Neural progenitor cell (in vitro differentiated cells): ENCODE measurements around the gene TBRG4. TPM values are rescaled to one million over a fixed set of nuclear protein-coding genes. Genes with fewer than 3 reads are reported as not detected.

Experiments
- DNase-seq: peaks from one replicate; pipeline ENCODE4 v3.0.0-alpha.2; 2016; ENCODE audit warnings: low spot score
- H2AFZ ChIP-seq: fragments of 200-600 bp; sonication (generic); replicated peaks from 2 replicates; pipeline ENCODE4 v1.6.1; 2016; ENCODE audit warnings: antibody characterized with exemption
- H3F3A ChIP-seq: fragments of 200-600 bp; sonication (generic); 2 replicates; pipeline ENCODE4 v1.6.1; 2016; ENCODE audit warnings: antibody characterized with exemption, low read depth
- H3K27ac ChIP-seq: fragments of 200-600 bp; sonication (generic); 2 replicates; pipeline ENCODE4 v1.5.1; 2016; ENCODE audit warnings: mild to moderate bottlenecking
- H3K27me3 ChIP-seq: fragments of 200-600 bp; sonication (generic); 2 replicates; pipeline ENCODE4 v1.6.1; 2016; ENCODE audit warnings: mild to moderate bottlenecking, moderate library complexity
- H3K36me3 ChIP-seq: fragments of 200-600 bp; sonication (generic); 2 replicates; pipeline ENCODE4 v1.5.1; 2016
- H3K4me1 ChIP-seq: fragments of 200-600 bp; sonication (generic); 2 replicates; pipeline ENCODE4 v1.6.1; 2016; ENCODE audit warnings: mixed run types
- H3K4me2 ChIP-seq: fragments of 200-600 bp; sonication (generic); 2 replicates; pipeline ENCODE4 v1.6.1; 2016
- H3K4me3 ChIP-seq: fragments of 200-600 bp; sonication (generic); 2 replicates; pipeline ENCODE4 v1.5.1; 2016
- H3K79me2 ChIP-seq: fragments of 200-600 bp; sonication (generic); 2 replicates; pipeline ENCODE4 v1.6.1; 2016; ENCODE audit warnings: low read depth
- H3K9ac ChIP-seq: fragments of 200-600 bp; sonication (generic); 2 replicates; pipeline ENCODE4 v1.6.1; 2016
- H3K9me3 ChIP-seq: fragments of 200-600 bp; sonication (generic); 2 replicates; pipeline ENCODE4 v1.5.1; 2016; ENCODE audit warnings: low read depth
- H4K20me1 ChIP-seq: fragments of 200-600 bp; sonication (generic); 2 replicates; pipeline ENCODE4 v1.6.1; 2016; ENCODE audit warnings: low read depth
- H3K27ac Mint-ChIP-seq: 3 replicates; pipeline ENCODE4 v1.8.0; 2021; ENCODE audit warnings: mixed read lengths
- H3K27me3 Mint-ChIP-seq: 2 replicates; pipeline ENCODE4 v1.8.0; 2022; ENCODE audit warnings: low read depth, mild to moderate bottlenecking, inconsistent platforms, moderate library complexity, mixed read lengths; ENCODE audit not compliant: insufficient read depth
- H3K36me3 Mint-ChIP-seq: 3 replicates; pipeline ENCODE4 v1.8.0; 2021; ENCODE audit warnings: mixed read lengths
- H3K4me1 Mint-ChIP-seq: 3 replicates; pipeline ENCODE4 v1.8.0; 2021; ENCODE audit warnings: mixed read lengths
- H3K4me3 Mint-ChIP-seq: 3 replicates; pipeline ENCODE4 v1.8.0; 2021; ENCODE audit warnings: mild to moderate bottlenecking, moderate library complexity, mixed read lengths
- H3K9me3 Mint-ChIP-seq: 3 replicates; pipeline ENCODE4 v1.8.0; 2020; ENCODE audit warnings: mixed read lengths
- CTCF ChIP-seq: fragments of 200-600 bp; sonication (generic); IDR thresholded peaks from 2 replicates; pipeline ENCODE4 v1.5.1; 2017; ENCODE audit warnings: antibody characterized with exemption, mild to moderate bottlenecking
- EZH2 ChIP-seq: fragments of 200-600 bp; sonication (generic); IDR thresholded peaks from 2 replicates; pipeline ENCODE4 v1.6.1; 2017; ENCODE audit warnings: antibody characterized with exemption, mild to moderate bottlenecking, moderate library complexity
- EZH2phosphoT487 ChIP-seq: fragments of 200-600 bp; sonication (generic); IDR thresholded peaks from 2 replicates; pipeline ENCODE4 v1.6.1; 2017; ENCODE audit warnings: antibody characterized with exemption
- total RNA-seq: library from RNA; depleted of rRNA; stranded (reverse); fragments of >200 nt; gene quantifications from 2 replicates; pipeline ENCODE4 v1.2.3, GENCODE V29; 2015; ENCODE audit warnings: low replicate concordance

Gene TBRG4
- total RNA-seq, 1 donor from 2014 or later, result 32.2 TPM

DNA sequence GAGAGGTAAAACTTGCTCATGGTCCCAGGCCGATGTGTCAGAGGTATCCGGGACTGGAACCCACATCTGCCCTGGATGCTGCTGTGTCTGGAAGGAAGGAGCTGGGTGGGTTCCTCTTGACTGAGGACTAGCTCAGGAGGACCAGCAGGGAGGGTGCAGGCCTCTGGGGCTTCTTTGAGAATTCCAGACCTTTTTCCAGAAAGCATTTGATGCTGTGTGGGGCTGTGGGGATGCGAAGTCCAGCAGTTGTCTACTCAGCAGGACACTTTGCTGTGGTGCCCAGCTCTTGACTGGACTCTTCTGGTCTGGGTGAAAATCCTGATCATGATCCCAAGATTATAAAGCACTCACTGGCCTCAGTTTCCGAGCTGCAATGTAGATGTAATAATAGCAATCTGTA lies 47.8 kb upstream of the TBRG4 start:
- no peaks in the 10 kb centered on the region for H3K36me3 Mint-ChIP-seq
- Histone ChIP-seq H3K9ac (no peak overlapping the region), H3K4me2 (no peak overlapping the region), H3K79me2 (no peaks in the 10 kb centered on the region), H3K4me1 (no peaks in the 10 kb centered on the region), H2AFZ (no peak overlapping the region), H3K36me3 (no peaks in the 10 kb centered on the region), H3K4me3 (no peak overlapping the region), H3K9me3 (no peaks in the 10 kb centered on the region), H3F3A (no peaks in the 10 kb centered on the region), H3K27me3 (peaks cover 43% of the 10 kb centered on the region), H3K27ac (no peak overlapping the region), H4K20me1 (no peaks in the 10 kb centered on the region)
- H3K27ac Mint-ChIP-seq, result no peak overlapping the region
- peaks cover 7% of the 10 kb centered on the region for H3K4me1 Mint-ChIP-seq
- TF ChIP-seq EZH2 (no peak), CTCF (no peak), EZH2phosphoT487 (no peak)
- H3K27me3 Mint-ChIP-seq, result peaks cover 35% of the 10 kb centered on the region
- no peak overlapping the region for H3K4me3 Mint-ChIP-seq
- no peak for DNase-seq
- H3K9me3 Mint-ChIP-seq, result peaks cover 18% of the 10 kb centered on the region

DNA sequence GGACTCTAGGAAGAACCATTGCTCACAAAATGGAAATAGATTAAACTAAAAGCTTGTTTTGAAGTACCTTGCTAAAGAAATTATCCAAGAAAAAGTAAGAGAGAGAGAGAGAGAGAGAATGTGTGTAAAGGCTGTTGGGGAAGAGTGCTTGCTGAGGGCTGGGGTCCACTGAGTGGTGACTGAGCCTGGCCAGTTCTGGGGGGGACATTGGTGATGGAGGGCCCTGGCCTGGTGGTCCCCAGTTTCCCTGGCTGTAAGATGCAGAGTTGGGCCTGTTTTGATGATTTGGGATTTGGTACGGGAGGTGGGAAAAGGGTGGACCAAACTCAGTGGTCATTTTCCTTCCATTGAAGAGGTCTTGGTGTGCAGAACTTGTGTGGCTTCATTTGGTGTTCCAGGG lies 47.0 kb upstream of the TBRG4 start:
- H3K4me2 ChIP-seq, result no peak overlapping the region
- H3K4me1 Mint-ChIP-seq, result peaks cover 8% of the 10 kb centered on the region

GRCh38 chr7:45157653-45158401 lies 46.3 kb upstream of the TBRG4 start, which contains the start of gene RAMP3:
Gene RAMP3, plus strand, starts transcription at chr7:45157791. Its CDS starts 38 bp downstream, at chr7:45157829.
- Mint-ChIP-seq H3K27ac (no peak within 1 kb of the TSS), H3K9me3 (peaks cover 9% of the 10 kb centered on the region), H3K4me3 (peak within 1 kb of the TSS; percentile 65), H3K4me1 (peaks cover 10% of the 10 kb centered on the region), H3K36me3 (no peaks in the 10 kb centered on the region), H3K27me3 (peaks cover 31% of the 10 kb centered on the region)
- H3K4me3 ChIP-seq, result peak within 1 kb of the TSS; percentile 47
- H3K9me3 ChIP-seq, result no peaks in the 10 kb centered on the region
- H3K36me3 ChIP-seq, result no peaks in the 10 kb centered on the region
- H3F3A ChIP-seq, result no peaks in the 10 kb centered on the region
- peak; percentile 79 for TF ChIP-seq EZH2
- peak; percentile 57 for TF ChIP-seq EZH2phosphoT487
- no peak for TF ChIP-seq CTCF
- H3K27ac ChIP-seq, result no peak within 1 kb of the TSS
- peak within 1 kb of the TSS; percentile 82 for H2AFZ ChIP-seq
- H3K4me1 ChIP-seq, result no peaks in the 10 kb centered on the region
- peak; percentile 60 for DNase-seq
- peaks cover 43% of the 10 kb centered on the region for H3K27me3 ChIP-seq
- no peak within 1 kb of the TSS for H3K9ac ChIP-seq
- H4K20me1 ChIP-seq, result no peaks in the 10 kb centered on the region
- no peaks in the 10 kb centered on the region for H3K79me2 ChIP-seq
- H3K4me2 ChIP-seq, result peak within 1 kb of the TSS; percentile 92

More for the DNA sequence above, 47.0 kb upstream of the TBRG4 start:
- no peak overlapping the region for H3K4me3 ChIP-seq
- H4K20me1 ChIP-seq, result no peaks in the 10 kb centered on the region
- no peaks in the 10 kb centered on the region for H3K36me3 ChIP-seq
- no peaks in the 10 kb centered on the region for H3K9me3 ChIP-seq
- H3F3A ChIP-seq, result no peaks in the 10 kb centered on the region
- H3K4me1 ChIP-seq, result no peaks in the 10 kb centered on the region
- no peaks in the 10 kb centered on the region for H3K79me2 ChIP-seq
- TF ChIP-seq EZH2phosphoT487 (no peak), CTCF (no peak), EZH2 (no peak)
- H3K9me3 Mint-ChIP-seq, result peaks cover 13% of the 10 kb centered on the region
- no peak for DNase-seq
- no peak overlapping the region for H3K27ac ChIP-seq
- H3K9ac ChIP-seq, result no peak overlapping the region
- no peak overlapping the region for H2AFZ ChIP-seq
- no peak overlapping the region for H3K27ac Mint-ChIP-seq
- no peaks in the 10 kb centered on the region for H3K36me3 Mint-ChIP-seq
- H3K27me3 Mint-ChIP-seq, result peaks cover 35% of the 10 kb centered on the region
- peaks cover 43% of the 10 kb centered on the region for H3K27me3 ChIP-seq
- H3K4me3 Mint-ChIP-seq, result peak overlapping the region; percentile 64
